Esophagus muscularis mucosa (tissue), 4 donors: Measurements from ENCODE around the gene CPSF3. TPM values are rescaled to one million over a fixed set of nuclear protein-coding genes. Genes with fewer than 3 reads are reported as not detected.

Experiments used
- DNase-seq: peaks from one replicate; pipeline ENCODE4 v3.0.0-alpha.2; 2017; ENCODE audit errors: extremely low spot score
- H3K27ac ChIP-seq, 4 donors: fragments of 200-600 bp; sonication (generic); replicated peaks in 1 of 4; 1 replicate in 3 of 4; 2 replicates in 1 of 4; pipeline ENCODE4 v1.5.1; 2016 to 2019; ENCODE audit warnings: mild to moderate bottlenecking in 1 of 4
- H3K27me3 ChIP-seq, 4 donors: fragments of 200-600 bp; sonication (generic); one replicate each; pipeline versions ENCODE4 v1.5.1 to v1.6.0; 2016 to 2019
- H3K36me3 ChIP-seq, 4 donors: fragments of 200-600 bp; sonication (generic); one replicate each; pipeline ENCODE4 v1.5.1; 2016 to 2019
- H3K4me1 ChIP-seq, 4 donors: fragments of 200-600 bp; sonication (generic); one replicate each; pipeline ENCODE4 v1.5.1; 2016 to 2019
- H3K4me3 ChIP-seq, 4 donors: fragments of 200-600 bp; sonication (generic); 1 replicate in 2 of 4; 2 replicates in 2 of 4; pipeline ENCODE4 v1.5.1; 2016 to 2019; ENCODE audit warnings: mild to moderate bottlenecking in 4 of 4, moderate library complexity in 1 of 4
- H3K9me3 ChIP-seq, 4 donors: fragments of 200-600 bp; sonication (generic); 1 replicate in 3 of 4; 2 replicates in 1 of 4; pipeline ENCODE4 v1.5.1; 2016 to 2019
- EP300 ChIP-seq: sonication (generic); formaldehyde crosslinking; IDR thresholded peaks from one replicate; pipeline ENCODE4 v1.6.1; 2017; ENCODE audit warnings: antibody characterized with exemption
- POLR2A ChIP-seq: fragments of 450-650 bp; IDR thresholded peaks from one replicate; pipeline ENCODE4 v1.6.1; 2017; ENCODE audit warnings: antibody characterized with exemption, moderate library complexity, mild to moderate bottlenecking, low read depth
- POLR2AphosphoS5 ChIP-seq, 2 donors: sonication (generic); formaldehyde crosslinking; IDR thresholded peaks; one replicate each; pipeline ENCODE4 v1.6.1; 2017; ENCODE audit warnings: antibody characterized with exemption in 2 of 2
- WGBS: methylation state at CpG from one replicate; pipeline ENCODE4 v1.1.5; 2018; 5-methylcytosine and 5-hydroxymethylcytosine counted together
- intact Hi-C: fragments of 100-400 bp; cut with DNase I; formaldehyde crosslinking; loops from one replicate; pipeline ENCODE4 v1.15.1; 2023
- total RNA-seq, 4 donors: library from RNA; depleted of rRNA; stranded (reverse); fragments of >200 nt; gene quantifications; one replicate each; pipeline versions ENCODE4 v1.1.0 to v1.2.1, GENCODE V29; 2016
- TF ChIP-seq, protein P1 (sequence below), 3 experiments: fragments of 200-600 bp in 2 of 3; fragments of 450-650 bp in 1 of 3; sonication (generic) in 2 of 3; IDR thresholded peaks; one replicate each; pipeline ENCODE4 v1.5.1; 2017 to 2019; ENCODE audit warnings: antibody characterized with exemption in 3 of 3, mild to moderate bottlenecking in 2 of 3, moderate library complexity in 1 of 3

CPSF3 gene
- total RNA-seq, 4 donors from 2014 or later, result 18.3 to 22.8 (median 20.7) TPM

- Histone ChIP-seq H3K27me3 (no peaks in the 10 kb centered on the region), H3K27ac (no peak overlapping the region), H3K4me1 (peaks cover 0 to 2% (median under 1%) of the 10 kb centered on the region in 4 donors), H3K36me3 (peaks cover 79 to 100% (median 94%) of the 10 kb centered on the region in 4 donors), H3K4me3 (no peak overlapping the region), H3K9me3 (no peaks in the 10 kb centered on the region)
- intact Hi-C loops, result no loop called here
- no peak for DNase-seq
- TF ChIP-seq POLR2AphosphoS5 (IDR thresholded peaks at IDR 0.05) (no peak), POLR2A (no peak), EP300 (no peak)
- TF ChIP-seq, protein P1, sequence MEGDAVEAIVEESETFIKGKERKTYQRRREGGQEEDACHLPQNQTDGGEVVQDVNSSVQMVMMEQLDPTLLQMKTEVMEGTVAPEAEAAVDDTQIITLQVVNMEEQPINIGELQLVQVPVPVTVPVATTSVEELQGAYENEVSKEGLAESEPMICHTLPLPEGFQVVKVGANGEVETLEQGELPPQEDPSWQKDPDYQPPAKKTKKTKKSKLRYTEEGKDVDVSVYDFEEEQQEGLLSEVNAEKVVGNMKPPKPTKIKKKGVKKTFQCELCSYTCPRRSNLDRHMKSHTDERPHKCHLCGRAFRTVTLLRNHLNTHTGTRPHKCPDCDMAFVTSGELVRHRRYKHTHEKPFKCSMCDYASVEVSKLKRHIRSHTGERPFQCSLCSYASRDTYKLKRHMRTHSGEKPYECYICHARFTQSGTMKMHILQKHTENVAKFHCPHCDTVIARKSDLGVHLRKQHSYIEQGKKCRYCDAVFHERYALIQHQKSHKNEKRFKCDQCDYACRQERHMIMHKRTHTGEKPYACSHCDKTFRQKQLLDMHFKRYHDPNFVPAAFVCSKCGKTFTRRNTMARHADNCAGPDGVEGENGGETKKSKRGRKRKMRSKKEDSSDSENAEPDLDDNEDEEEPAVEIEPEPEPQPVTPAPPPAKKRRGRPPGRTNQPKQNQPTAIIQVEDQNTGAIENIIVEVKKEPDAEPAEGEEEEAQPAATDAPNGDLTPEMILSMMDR (IDR thresholded peaks at IDR 0.05), result no peak
- WGBS, result 65% methylated on average over 2 of the region's 2 CpGs
Observed at GRCh38 chr2:9492927-9493326, 69.5 kb downstream of the CPSF3 start.

DNA sequence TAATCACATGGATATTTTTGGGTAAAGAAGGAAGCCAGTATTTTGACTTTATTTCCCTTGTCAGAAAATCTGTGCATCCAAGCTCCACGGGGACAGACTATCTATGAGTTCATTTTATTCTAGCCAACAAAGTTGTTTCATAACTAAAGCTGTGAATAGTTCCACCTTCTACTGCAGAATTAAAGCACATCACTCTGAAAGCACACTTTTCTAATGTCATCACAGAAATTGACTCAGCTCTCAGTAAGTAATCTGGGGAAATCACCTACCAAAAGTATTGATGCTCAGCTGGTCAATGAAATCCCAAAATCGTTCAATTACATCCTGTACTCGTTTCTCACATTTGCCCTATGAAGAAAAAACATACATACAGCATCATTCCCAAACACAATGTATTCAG is 70.0 kb downstream of the CPSF3 start:
- Histone ChIP-seq H3K4me3 (no peak overlapping the region), H3K9me3 (no peaks in the 10 kb centered on the region), H3K36me3 (peaks cover 76 to 97% (median 89%) of the 10 kb centered on the region in 4 donors), H3K4me1 (peaks cover 0 to 8% (median 6%) of the 10 kb centered on the region in 4 donors), H3K27ac (no peak overlapping the region), H3K27me3 (no peaks in the 10 kb centered on the region)
- intact Hi-C loops, result no loop called here
- DNase-seq, result no peak
- no peak for TF ChIP-seq POLR2AphosphoS5 (IDR thresholded peaks at IDR 0.05)
- no peak for TF ChIP-seq EP300
- TF ChIP-seq, protein P1 (IDR thresholded peaks at IDR 0.05), result no peak
- 84% methylated on average over 3 of the region's 3 CpGs for WGBS

DNA sequence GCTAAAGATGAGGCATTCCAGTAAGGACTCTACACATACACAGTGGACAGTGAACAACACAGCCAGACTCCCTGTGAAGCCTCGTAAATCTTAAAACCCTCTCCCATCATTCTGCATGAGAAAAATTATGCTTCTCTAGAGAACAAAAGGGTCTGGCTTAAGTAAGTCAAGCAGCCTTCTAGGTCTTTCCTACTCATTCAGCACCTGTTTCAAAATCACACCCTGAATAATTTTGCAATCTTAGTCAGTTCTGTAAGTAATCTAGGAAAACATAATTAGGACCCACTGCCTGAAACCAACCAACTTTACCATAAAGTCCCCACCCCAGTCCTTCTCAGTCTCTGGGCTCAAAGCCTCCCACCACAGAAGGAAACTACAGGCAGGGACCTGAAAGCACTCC is 70.6 kb downstream of the CPSF3 start:
- peaks cover 0 to 12% (median 10%) of the 10 kb centered on the region in 4 donors for H3K4me1 ChIP-seq
- TF ChIP-seq POLR2AphosphoS5 (IDR thresholded peaks at IDR 0.05), result no peak
- no peak for TF ChIP-seq EP300
- TF ChIP-seq, protein P1 (IDR thresholded peaks at IDR 0.05), result no peak
- no peak for TF ChIP-seq POLR2A
- no peaks in the 10 kb centered on the region for H3K27me3 ChIP-seq
- intact Hi-C loops, result no loop called here
- H3K36me3 ChIP-seq, result peaks cover 70 to 91% (median 83%) of the 10 kb centered on the region in 4 donors
- no peak overlapping the region for H3K27ac ChIP-seq
- DNase-seq, result no peak
- H3K4me3 ChIP-seq, result no peak overlapping the region
- WGBS, result 93% methylated on average over 1 of the region's 1 CpG
- no peaks in the 10 kb centered on the region for H3K9me3 ChIP-seq

DNA sequence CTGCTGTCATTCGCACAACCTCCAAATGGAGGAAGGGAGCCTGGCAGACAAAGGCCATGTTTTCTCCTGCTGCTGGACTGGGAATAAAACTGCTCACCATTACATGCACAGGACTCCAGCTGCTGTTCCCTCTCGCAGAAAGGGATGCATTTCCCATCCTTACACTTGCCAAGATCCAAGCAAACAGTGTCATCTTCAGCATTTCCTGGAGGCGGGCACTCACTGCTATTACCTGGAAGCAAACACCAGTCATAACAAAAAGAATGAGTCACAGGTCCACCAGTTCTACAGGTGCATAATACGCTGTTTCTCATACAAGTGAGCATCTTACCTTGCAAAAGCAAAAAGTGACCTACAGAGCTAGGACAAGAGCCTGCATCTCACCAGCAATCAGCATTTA is 73.6 kb downstream of the CPSF3 start:
- no peak for DNase-seq
- H3K9me3 ChIP-seq, result no peaks in the 10 kb centered on the region
- H3K4me3 ChIP-seq, result no peak overlapping the region
- no peaks in the 10 kb centered on the region for H3K27me3 ChIP-seq
- intact Hi-C loops, result no loop called here
- no peak overlapping the region for H3K27ac ChIP-seq
- no peak for TF ChIP-seq POLR2A
- TF ChIP-seq EP300, result no peak
- no peak for TF ChIP-seq POLR2AphosphoS5 (IDR thresholded peaks at IDR 0.05)
- TF ChIP-seq, protein P1 (IDR thresholded peaks at IDR 0.05), result no peak
- WGBS, result 90% methylated on average over 4 of the region's 4 CpGs
- H3K4me1 ChIP-seq, result peaks cover 0 to 12% (median 10%) of the 10 kb centered on the region in 4 donors
- H3K36me3 ChIP-seq, result peaks cover 46 to 80% (median 64%) of the 10 kb centered on the region in 4 donors

GRCh38 chr2:9498210-9498609 is 74.8 kb downstream of the CPSF3 start:
- Histone ChIP-seq H3K27me3 (no peaks in the 10 kb centered on the region), H3K9me3 (no peaks in the 10 kb centered on the region), H3K27ac (no peak overlapping the region), H3K4me3 (no peak overlapping the region), H3K4me1 (peaks cover 0 to 12% (median 10%) of the 10 kb centered on the region in 4 donors), H3K36me3 (peaks cover 35 to 79% (median 58%) of the 10 kb centered on the region in 4 donors)
- DNase-seq, result peak; percentile 1
- intact Hi-C loops, result no loop called here
- 46% methylated on average over 1 of the region's 1 CpG for WGBS
- TF ChIP-seq POLR2A, result no peak
- TF ChIP-seq POLR2AphosphoS5 (IDR thresholded peaks at IDR 0.05), result no peak
- TF ChIP-seq, protein P1 (IDR thresholded peaks at IDR 0.05), result no peak
- no peak for TF ChIP-seq EP300
